WI38 (cell line): Measurements from ENCODE around the gene TRAFD1.

ENCODE experiments used
- H3K4me3 ChIP-seq: 2 replicates; pipeline ENCODE4 v1.5.1; 2011; ENCODE audit warnings: low read depth, mild to moderate bottlenecking, control low read depth, low read length
- CTCF ChIP-seq: IDR thresholded peaks from 2 replicates; pipeline ENCODE4 v1.5.1; 2012; ENCODE audit warnings: low read depth, mild to moderate bottlenecking, control low read depth, low read length

TRAFD1 gene

GRCh38 chr12:112184056-112184887 is 58.9 kb downstream of the TRAFD1 start:
- no peak overlapping the region for H3K4me3 ChIP-seq
- TF ChIP-seq CTCF = no peak

- TF ChIP-seq CTCF = no peak
- no peak overlapping the region for H3K4me3 ChIP-seq
These were observed 59.9 kb downstream of the TRAFD1 start for GRCh38 chr12:112185093-112185923.

GRCh38 chr12:112188130-112188830 is 62.9 kb downstream of the TRAFD1 start:
- TF ChIP-seq CTCF = no peak
- H3K4me3 ChIP-seq = no peak overlapping the region

- H3K4me3 ChIP-seq = no peak overlapping the region
- no peak for TF ChIP-seq CTCF
These were observed 65.1 kb downstream of the TRAFD1 start for GRCh38 chr12:112190231-112191025.

- no peak overlapping the region for H3K4me3 ChIP-seq
- TF ChIP-seq CTCF = no peak
These were observed 65.8 kb downstream of the TRAFD1 start for GRCh38 chr12:112191201-112191600.

GRCh38 chr12:112191840-112192321 is 66.5 kb downstream of the TRAFD1 start:
- no peak for TF ChIP-seq CTCF
- H3K4me3 ChIP-seq = no peak overlapping the region
